H1 (cell line): ENCODE results near the gene SPINT1. TPM values are rescaled to one million over a fixed set of nuclear protein-coding genes. Genes with fewer than 3 reads are reported as not detected.

ENCODE experiments used
- CTCF ChIA-PET: fragments of 300-600 bp; sonication (Branson Sonifier 250); formaldehyde crosslinking; loops from one replicate; lab custom pipeline; 2021; ENCODE audit not compliant: partially characterized antibody; lab: Charles Lee
- POLR2A ChIA-PET: fragments of 300-600 bp; sonication (Branson Sonifier 250); formaldehyde crosslinking; loops from one replicate; lab custom pipeline; 2021; ENCODE audit warnings: inconsistent platforms; ENCODE audit not compliant: partially characterized antibody; lab: Charles Lee
- DNase-seq, 2 experiments: peaks; one replicate each; pipeline versions ENCODE4 v3.0.0 to v3.0.0-alpha.2; 2010 to 2022; ENCODE audit warnings: low spot score in 2 of 2, low read depth in 1 of 2, mixed read lengths in 1 of 2
- FAIRE-seq: peaks from 2 replicates; lab custom pipeline; 2011; peaks lifted over from hg19 to GRCh38; lab: Jason Lieb, UNC
- H2AFZ ChIP-seq: 2 replicates; pipeline ENCODE4 v1.8.1; 2012; ENCODE audit warnings: low read length, inconsistent platforms
- H2AK5ac ChIP-seq: 2 replicates; pipeline ENCODE4 v1.6.1; 2013; ENCODE audit warnings: low read depth, low read length
- H2BK120ac ChIP-seq: replicated peaks from 2 replicates; pipeline ENCODE3; 2013; ENCODE audit warnings: low read depth, low read length, inconsistent platforms
- H2BK12ac ChIP-seq: 2 replicates; pipeline ENCODE4 v1.6.1; 2013; ENCODE audit warnings: low read depth, low read length
- H2BK15ac ChIP-seq: 2 replicates; pipeline ENCODE4 v1.6.1; 2013; ENCODE audit warnings: low read length
- H2BK20ac ChIP-seq: 2 replicates; pipeline ENCODE4 v1.6.1; 2013; ENCODE audit warnings: low read length
- H2BK5ac ChIP-seq: 2 replicates; pipeline ENCODE4 v1.6.1; 2013; ENCODE audit warnings: low read depth, low read length
- H3K14ac ChIP-seq: 2 replicates; pipeline ENCODE4 v1.6.1; 2013; ENCODE audit warnings: inconsistent platforms; ENCODE audit not compliant: insufficient read length
- H3K18ac ChIP-seq: 2 replicates; pipeline ENCODE4 v1.6.1; 2013; ENCODE audit warnings: low read length; ENCODE audit errors: extremely low read depth
- H3K23ac ChIP-seq: 2 replicates; pipeline ENCODE4 v1.6.1; 2013; ENCODE audit warnings: inconsistent platforms; ENCODE audit not compliant: insufficient read length
- H3K23me2 ChIP-seq: 2 replicates; pipeline ENCODE4 v1.6.1; 2013; ENCODE audit warnings: low read depth, low read length
- H3K27ac ChIP-seq: 2 replicates; pipeline ENCODE4 v1.6.1; 2011; ENCODE audit warnings: low read depth, low read length, inconsistent platforms
- H3K27me3 ChIP-seq, 4 experiments: replicated peaks in 1 of 4; 1 replicate in 1 of 4; 2 replicates in 3 of 4; pipeline versions ENCODE4 v1.6.1 to v1.8.1; 2011 to 2013; ENCODE audit warnings: low read length in 3 of 4, mild to moderate bottlenecking in 3 of 4, inconsistent platforms in 2 of 4, mixed read lengths in 2 of 4, moderate library complexity in 1 of 4; ENCODE audit not compliant: control insufficient read depth in 3 of 4, insufficient read depth in 3 of 4; ENCODE audit errors: extremely low read depth in 1 of 4
- H3K36me3 ChIP-seq, 4 experiments: 2 replicates each; pipeline versions ENCODE4 v1.6.1 to v1.8.1; 2011 to 2013; ENCODE audit warnings: mild to moderate bottlenecking in 4 of 4, low read length in 3 of 4, moderate library complexity in 2 of 4, control low read depth in 1 of 4, inconsistent platforms in 1 of 4; ENCODE audit not compliant: insufficient read depth in 4 of 4, control insufficient read depth in 2 of 4
- H3K4ac ChIP-seq: replicated peaks from 2 replicates; pipeline ENCODE3; 2013; ENCODE audit warnings: low read length, low read depth, mixed read lengths, inconsistent platforms; ENCODE audit not compliant: insufficient read length
- H3K4me1 ChIP-seq, 4 experiments: replicated peaks in 1 of 4; 1 replicate in 1 of 4; 2 replicates in 3 of 4; pipeline versions ENCODE4 v1.6.1 to v1.8.1; 2011 to 2013; ENCODE audit warnings: low read length in 3 of 4, inconsistent platforms in 2 of 4, mixed read lengths in 1 of 4; ENCODE audit not compliant: insufficient read depth in 4 of 4, control insufficient read depth in 3 of 4
- H3K4me2 ChIP-seq, 2 experiments: 2 replicates each; pipeline versions ENCODE4 v1.6.1 to v1.8.1; 2011 to 2013; ENCODE audit warnings: low read depth in 2 of 2, low read length in 2 of 2, control low read depth in 1 of 2, inconsistent platforms in 1 of 2, mild to moderate bottlenecking in 1 of 2; ENCODE audit not compliant: insufficient read depth in 1 of 2
- H3K4me3 ChIP-seq, 4 experiments: fragments of 200-600, 300-600 bp in 1 of 4; sonication (generic), shearing (Covaris generic), sonication (Bioruptor Twin) in 1 of 4; 2 replicates each; pipeline versions ENCODE4 v1.5.1 to v1.8.1; 2011 to 2016; ENCODE audit warnings: low read length in 4 of 4, low read depth in 3 of 4, control low read depth in 2 of 4, inconsistent platforms in 2 of 4, mild to moderate bottlenecking in 2 of 4, mixed read lengths in 1 of 4, moderate library complexity in 1 of 4; ENCODE audit not compliant: insufficient read depth in 2 of 4; ENCODE audit errors: extremely low read depth in 1 of 4
- H3K56ac ChIP-seq: replicated peaks from 2 replicates; pipeline ENCODE3; 2013; ENCODE audit warnings: low read depth, mild to moderate bottlenecking, mixed read lengths, low read length, inconsistent platforms; ENCODE audit not compliant: insufficient read length
- H3K79me1 ChIP-seq: 2 replicates; pipeline ENCODE4 v1.6.1; 2013; ENCODE audit warnings: low read depth, low read length, control low read depth
- H3K79me2 ChIP-seq, 2 experiments: 2 replicates each; pipeline versions ENCODE4 v1.6.1 to v1.8.1; 2012 to 2013; ENCODE audit warnings: low read length in 2 of 2, mild to moderate bottlenecking in 2 of 2, inconsistent platforms in 1 of 2; ENCODE audit not compliant: insufficient read depth in 2 of 2, control insufficient read depth in 1 of 2
- H3K9ac ChIP-seq, 4 experiments: replicated peaks in 1 of 4; 1 replicate in 1 of 4; 2 replicates in 3 of 4; pipeline versions ENCODE4 v1.6.1 to v1.8.1; 2011 to 2013; ENCODE audit warnings: low read depth in 3 of 4, low read length in 3 of 4, control low read depth in 2 of 4, mild to moderate bottlenecking in 2 of 4, moderate library complexity in 2 of 4, inconsistent platforms in 1 of 4; ENCODE audit errors: extremely low read depth in 1 of 4
- H3K9me3 ChIP-seq, 2 experiments: 2 replicates each; pipeline versions ENCODE4 v1.6.1 to v1.8.1; 2012 to 2013; ENCODE audit warnings: mild to moderate bottlenecking in 2 of 2, moderate library complexity in 2 of 2, control low read depth in 1 of 2, inconsistent platforms in 1 of 2, low read depth in 1 of 2, low read length in 1 of 2, mixed read lengths in 1 of 2; ENCODE audit not compliant: insufficient read depth in 2 of 2
- H4K20me1 ChIP-seq, 2 experiments: replicated peaks in 1 of 2; 2 replicates each; pipeline versions ENCODE3 to v1.8.1; 2011 to 2013; ENCODE audit warnings: inconsistent platforms in 2 of 2, low read length in 2 of 2, mild to moderate bottlenecking in 1 of 2; ENCODE audit not compliant: insufficient read depth in 2 of 2, control insufficient read depth in 1 of 2
- H4K5ac ChIP-seq: 2 replicates; pipeline ENCODE4 v1.6.1; 2013; ENCODE audit warnings: low read length, low read depth, mixed read lengths, inconsistent platforms; ENCODE audit not compliant: insufficient read length
- H4K8ac ChIP-seq: 2 replicates; pipeline ENCODE4 v1.8.0; 2013; ENCODE audit warnings: mild to moderate bottlenecking, moderate library complexity, low read length, inconsistent platforms; ENCODE audit not compliant: insufficient read depth; ENCODE audit errors: extremely low read depth
- H4K91ac ChIP-seq: replicated peaks from 2 replicates; pipeline ENCODE3; 2013; ENCODE audit warnings: low read length, mixed read lengths, inconsistent platforms; ENCODE audit not compliant: insufficient read length
- KDM1A ChIP-seq: fragments of 200-600, 300-600 bp; sonication (generic); IDR thresholded peaks from 2 replicates; pipeline ENCODE4 v1.7.1; 2016; ENCODE audit warnings: mild to moderate bottlenecking, low read length, borderline replicate concordance
- RAD21 ChIP-seq, 2 experiments: IDR thresholded peaks in 1 of 2; conservative IDR thresholded peaks in 1 of 2; 2 replicates each; pipeline ENCODE4 v1.6.1; 2011; ENCODE audit warnings: low read depth in 2 of 2, low read length in 2 of 2, improper control_type of control experiment in 1 of 2, inconsistent platforms in 1 of 2, mild to moderate bottlenecking in 1 of 2, moderate library complexity in 1 of 2
- SIN3A ChIP-seq, 2 experiments: IDR thresholded peaks in 1 of 2; conservative IDR thresholded peaks in 1 of 2; 2 replicates each; pipeline ENCODE4 v1.6.1; 2011 to 2012; ENCODE audit warnings: low read length in 2 of 2, improper control_type of control experiment in 1 of 2, low read depth in 1 of 2, mild to moderate bottlenecking in 1 of 2
- SP4 ChIP-seq: IDR thresholded peaks from 2 replicates; pipeline ENCODE4 v1.6.1; 2012; ENCODE audit warnings: low read length, inconsistent platforms
- TCF12 ChIP-seq: IDR thresholded peaks from 2 replicates; pipeline ENCODE4 v1.6.1; 2011; ENCODE audit warnings: low read depth, mild to moderate bottlenecking, low read length
- TEAD4 ChIP-seq: IDR thresholded peaks from 2 replicates; pipeline ENCODE4 v1.6.1; 2012; ENCODE audit warnings: low read depth, low read length, inconsistent platforms, mixed read lengths
- WGBS, 2 experiments: shearing (Covaris generic) in 1 of 2; methylation state at CpG; one replicate each; pipeline versions ENCODE4 v1.1.6 to v1.1.7; 2013 to 2015; ENCODE audit warnings: low lambda C conversion rate in 2 of 2, mixed read lengths in 2 of 2, inconsistent platforms in 1 of 2, low coverage in 1 of 2, missing lambda C conversion rate in 1 of 2; ENCODE audit not compliant: insufficient replicate concordance in 2 of 2, insufficient coverage in 1 of 2, insufficient read length in 1 of 2; ENCODE audit errors: extremely low coverage in 1 of 2, missing lambda C conversion rate in 1 of 2; 5-methylcytosine and 5-hydroxymethylcytosine counted together
- polyA plus RNA-seq, 7 experiments: library from polyadenylated mRNA; depleted of rRNA in 3 of 7; stranded (reverse) in 5 of 7; unstranded in 2 of 7; fragments of >200 nt in 5 of 7; fragments of 200-250 nt in 2 of 7; gene quantifications; 1 replicate in 5 of 7; 2 replicates in 1 of 7; 4 replicates in 1 of 7; pipeline versions ENCODE4 v1.2.1 to v1.2.3, GENCODE V29; 2011 to 2013; ENCODE audit warnings: missing spikeins in 2 of 7, mixed read lengths in 2 of 7
- total RNA-seq: library from RNA; stranded (reverse); fragmentation: NEBNext Ultra II Directional; extraction: Animal tissue kit (Norgen Biotek cat#: 25700); gene quantifications from 2 replicates; pipeline ENCODE4 v1.2.1, GENCODE V29; 2021
- TF ChIP-seq, protein P1 (sequence below), 3 experiments: IDR thresholded peaks; 1 replicate in 2 of 3; 2 replicates in 1 of 3; pipeline versions ENCODE4 v1.5.1 to v1.6.1; 2011; ENCODE audit warnings: low read length in 3 of 3, mild to moderate bottlenecking in 3 of 3, inconsistent platforms in 2 of 3, low read depth in 1 of 3, moderate library complexity in 1 of 3; ENCODE audit not compliant: insufficient read depth in 1 of 3; ENCODE audit errors: control extremely low read depth in 1 of 3

Gene SPINT1
- total and polyA plus RNA-seq, 2 of the 8 experiments (the other 6 are each of a cell fraction or from before 2014, with no cell fraction given), result 117 to 155 TPM

DNA sequence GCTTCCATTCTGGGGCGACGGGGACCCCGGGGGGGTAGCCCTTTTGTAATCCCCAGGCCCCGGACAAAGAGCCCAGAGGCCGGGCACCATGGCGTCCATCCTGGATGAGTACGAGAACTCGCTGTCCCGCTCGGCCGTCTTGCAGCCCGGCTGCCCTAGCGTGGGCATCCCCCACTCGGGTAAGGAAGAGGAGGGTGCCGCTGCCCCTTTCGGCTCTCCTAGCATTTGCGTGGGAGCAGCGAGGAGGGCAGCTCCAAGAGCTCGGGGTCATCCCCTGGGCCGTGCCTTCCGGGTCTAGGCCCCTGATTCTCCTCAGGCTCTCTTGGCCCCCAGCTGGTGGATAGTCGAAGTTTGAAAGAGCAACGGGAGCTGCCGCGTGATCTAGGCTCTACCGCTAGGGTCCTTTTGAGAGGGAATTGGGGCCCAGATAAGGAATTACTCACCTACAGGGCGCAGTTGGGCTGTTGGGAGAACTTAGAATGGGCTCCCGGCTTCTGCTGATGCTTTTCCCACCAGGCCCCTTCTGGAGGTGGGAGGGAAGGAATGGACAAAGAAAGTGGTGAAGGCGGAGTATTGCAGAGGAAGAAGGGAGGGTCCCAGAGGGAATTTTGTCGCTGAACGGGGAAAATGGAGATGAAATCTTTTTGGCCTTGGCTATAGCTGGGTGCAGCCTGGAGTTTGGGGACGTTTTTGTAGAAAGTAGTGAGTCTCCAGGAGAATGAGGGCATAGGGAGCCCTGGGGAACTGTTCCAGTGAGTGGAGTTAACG, 51.0 kb downstream of the SPINT1 start:
- POLR2A ChIA-PET, result interaction anchor here (0.7 to 3.7 kb wide), 24 partner anchors 10 to 222 kb away, joined by 3 to 49 read pairs (median 4); partner anchors contain the start of genes CHAC1, DLL4, INO80 and RAD51
- TF ChIP-seq SIN3A (conservative IDR thresholded peaks at IDR 0.05 in 1 of 2, IDR thresholded peaks at IDR 0.05 in 1 of 2; ENCODE audit: low read depth in 1 of 2, low read length in 2 of 2) (peak in 1 of 2 experiments; percentile 60; a peak in 2 of 4 replicates), SP4 (0 out of 2 replicates have a peak, but pooled peaks have one; percentile 10), TCF12 (0 out of 2 replicates have a peak, but pooled peaks have one; percentile 41), RAD21 (IDR thresholded peaks at IDR 0.05 in 1 of 2, conservative IDR thresholded peaks at IDR 0.05 in 1 of 2; ENCODE audit: low read depth in 2 of 2, low read length in 2 of 2) (peak; percentile 18 to 27; a peak in 3 of 4 replicates), KDM1A (no peak), TEAD4 (no peak)
- TF ChIP-seq, protein P1, sequence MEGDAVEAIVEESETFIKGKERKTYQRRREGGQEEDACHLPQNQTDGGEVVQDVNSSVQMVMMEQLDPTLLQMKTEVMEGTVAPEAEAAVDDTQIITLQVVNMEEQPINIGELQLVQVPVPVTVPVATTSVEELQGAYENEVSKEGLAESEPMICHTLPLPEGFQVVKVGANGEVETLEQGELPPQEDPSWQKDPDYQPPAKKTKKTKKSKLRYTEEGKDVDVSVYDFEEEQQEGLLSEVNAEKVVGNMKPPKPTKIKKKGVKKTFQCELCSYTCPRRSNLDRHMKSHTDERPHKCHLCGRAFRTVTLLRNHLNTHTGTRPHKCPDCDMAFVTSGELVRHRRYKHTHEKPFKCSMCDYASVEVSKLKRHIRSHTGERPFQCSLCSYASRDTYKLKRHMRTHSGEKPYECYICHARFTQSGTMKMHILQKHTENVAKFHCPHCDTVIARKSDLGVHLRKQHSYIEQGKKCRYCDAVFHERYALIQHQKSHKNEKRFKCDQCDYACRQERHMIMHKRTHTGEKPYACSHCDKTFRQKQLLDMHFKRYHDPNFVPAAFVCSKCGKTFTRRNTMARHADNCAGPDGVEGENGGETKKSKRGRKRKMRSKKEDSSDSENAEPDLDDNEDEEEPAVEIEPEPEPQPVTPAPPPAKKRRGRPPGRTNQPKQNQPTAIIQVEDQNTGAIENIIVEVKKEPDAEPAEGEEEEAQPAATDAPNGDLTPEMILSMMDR (IDR thresholded peaks at IDR 0.05; ENCODE audit: control extremely low read depth in 1 of 3, insufficient read depth in 1 of 3, low read depth in 1 of 3, low read length in 3 of 3), result peak; percentile 55 to 96 (median 62)

More for the DNA sequence above, 51.0 kb downstream of the SPINT1 start:
- peaks cover 5% of the 10 kb centered on the region; the same call in 1 of the 2 replicates for H3K23me2 ChIP-seq
- H3K27me3 ChIP-seq, result peaks cover 0 to 8% (median 2%) of the 10 kb centered on the region in 4 experiments; a peak in 3 of 7 replicates
- H2BK120ac ChIP-seq, result no peak overlapping the region
- peaks cover 0 to 12% of the 10 kb centered on the region in 2 experiments; a peak in 3 of 4 replicates for H3K79me2 ChIP-seq
- no peak overlapping the region for H4K91ac ChIP-seq
- WGBS, 2 experiments, result 7% methylated on average over 29 of the region's 33 CpGs; no CpG with 5 or more reads in 1 of the 2 experiments
- no peak overlapping the region for H2AK5ac ChIP-seq
- FAIRE-seq, result no peak
- peaks cover 5 to 21% (median 12%) of the 10 kb centered on the region in 4 experiments; a peak in 7 of 8 replicates for H3K36me3 ChIP-seq
- H4K5ac ChIP-seq, result peak overlapping the region; percentile 18
- peak overlapping the region; percentile 60 to 93 (median 88) for H3K4me3 ChIP-seq
- peak overlapping the region; percentile 83 for H3K4ac ChIP-seq
- no peak overlapping the region for H3K14ac ChIP-seq
- peaks cover 0 to 14% of the 10 kb centered on the region in 2 experiments for H4K20me1 ChIP-seq
- no peaks in the 10 kb centered on the region for H3K9me3 ChIP-seq
- H3K4me2 ChIP-seq, result peak overlapping the region; percentile 42 to 82
- no peak overlapping the region for H2BK20ac ChIP-seq
- DNase-seq, result peak in 1 of 2 experiments; percentile 77
- peak overlapping the region; percentile 97; the same call in 1 of the 2 replicates for H4K8ac ChIP-seq
- H2BK12ac ChIP-seq, result no peak overlapping the region
- H2AFZ ChIP-seq, result no peak overlapping the region; the same call in 1 of the 2 replicates
- H3K4me1 ChIP-seq, result peaks cover 3 to 14% (median 7%) of the 10 kb centered on the region in 4 experiments; a peak in 6 of 7 replicates
- 0 out of 2 replicates have a peak overlapping the region, but pooled peaks have one; percentile 71 for H2BK5ac ChIP-seq
- H3K18ac ChIP-seq, result no peak overlapping the region; the same call in 1 of the 2 replicates
- H3K9ac ChIP-seq, result peak overlapping the region; percentile 37 to 85 (median 80)
- no peak overlapping the region for H2BK15ac ChIP-seq
- H3K23ac ChIP-seq, result no peak overlapping the region
- peak overlapping the region; percentile 68 for H3K27ac ChIP-seq
- peaks cover 3% of the 10 kb centered on the region; the same call in 1 of the 2 replicates for H3K79me1 ChIP-seq
- peak overlapping the region; percentile 77 for H3K56ac ChIP-seq
- CTCF ChIA-PET, result interaction anchor here (0.5 to 20.6 kb wide), 44 partner anchors 11 to 383 kb away, joined by 3 to 619 read pairs (median 4); partner anchors contain the start of genes CHAC1, CHP1, DLL4 and EXD1
